CD14-positive monocyte (primary cell): ENCODE data around the gene ADA. TPM values are rescaled to one million over a fixed set of nuclear protein-coding genes. Genes with fewer than 3 reads are reported as not detected.
A peak's percentile ranks its signal among the peaks of the same experiment; 100 is the strongest.

Source experiments
- DNase-seq, 3 donors: peaks; one replicate each; pipeline ENCODE4 v3.0.0-alpha.2; 2011 to 2022
- H2AFZ ChIP-seq: 2 replicates; pipeline ENCODE4 v1.6.0; 2012; ENCODE audit warnings: mild to moderate bottlenecking, low read depth, low read length, inconsistent platforms; ENCODE audit not compliant: insufficient read depth, poor library complexity, severe bottlenecking
- H3K27ac ChIP-seq, 2 donors: 1 replicate in 1 of 2; 2 replicates in 1 of 2; pipeline ENCODE4 v1.5.1; 2012 to 2013; ENCODE audit warnings: low read length in 2 of 2, control low read depth in 1 of 2, inconsistent platforms in 1 of 2, low read depth in 1 of 2, mild to moderate bottlenecking in 1 of 2
- H3K27me3 ChIP-seq, 2 donors: one replicate each; pipeline versions ENCODE4 v1.6.0 to v1.6.1; 2011 to 2013; ENCODE audit warnings: low read length in 2 of 2; ENCODE audit not compliant: control insufficient read depth in 2 of 2, insufficient read depth in 2 of 2
- H3K36me3 ChIP-seq, 2 donors: replicated peaks in 1 of 2; 1 replicate in 1 of 2; 2 replicates in 1 of 2; pipeline versions ENCODE4 v1.5.1 to v1.6.1; 2012 to 2013; ENCODE audit warnings: low read length in 2 of 2, control low read depth in 1 of 2, inconsistent platforms in 1 of 2, mild to moderate bottlenecking in 1 of 2; ENCODE audit not compliant: insufficient read depth in 2 of 2, control insufficient read depth in 1 of 2
- H3K4me1 ChIP-seq, 2 donors: 1 replicate in 1 of 2; 2 replicates in 1 of 2; pipeline versions ENCODE4 v1.5.1 to v1.6.1; 2012 to 2013; ENCODE audit warnings: low read length in 2 of 2, control low read depth in 1 of 2, inconsistent platforms in 1 of 2, mild to moderate bottlenecking in 1 of 2, moderate library complexity in 1 of 2; ENCODE audit not compliant: insufficient read depth in 2 of 2, control insufficient read depth in 1 of 2
- H3K4me2 ChIP-seq: replicated peaks from 2 replicates; pipeline ENCODE3; 2012; ENCODE audit warnings: low read length, moderate library complexity, mild to moderate bottlenecking; ENCODE audit not compliant: poor library complexity, severe bottlenecking; ENCODE audit errors: extremely low read depth
- H3K4me3 ChIP-seq, 3 experiments: fragments of 200-600 bp in 1 of 3; sonication (generic) in 1 of 3; replicated peaks in 1 of 3; 1 replicate in 2 of 3; 2 replicates in 1 of 3; pipeline ENCODE4 v1.5.1; 2011 to 2013; ENCODE audit warnings: low read length in 3 of 3, mild to moderate bottlenecking in 3 of 3, control low read depth in 2 of 3, low read depth in 2 of 3, inconsistent platforms in 1 of 3, moderate library complexity in 1 of 3
- H3K79me2 ChIP-seq: 2 replicates; pipeline ENCODE4 v1.6.0; 2012; ENCODE audit warnings: mild to moderate bottlenecking, control low read depth, inconsistent platforms, low read length, moderate library complexity; ENCODE audit not compliant: insufficient read depth
- H3K9ac ChIP-seq: 2 replicates; pipeline ENCODE4 v1.6.0; 2017; ENCODE audit warnings: low read length, mild to moderate bottlenecking; ENCODE audit not compliant: insufficient read depth, poor library complexity, severe bottlenecking
- H3K9me3 ChIP-seq, 2 donors: replicated peaks in 1 of 2; 1 replicate in 1 of 2; 2 replicates in 1 of 2; pipeline versions ENCODE4 v1.5.1 to v1.6.1; 2012 to 2013; ENCODE audit warnings: low read length in 2 of 2, control low read depth in 1 of 2; ENCODE audit not compliant: control insufficient read depth in 1 of 2, insufficient read depth in 1 of 2
- H4K20me1 ChIP-seq: 2 replicates; pipeline ENCODE4 v1.6.0; 2012; ENCODE audit warnings: mild to moderate bottlenecking, low read length, control low read depth, moderate library complexity; ENCODE audit not compliant: insufficient read depth
- H3K27ac Mint-ChIP-seq, 7 donors: one replicate each; pipeline ENCODE4 v1.8.0; 2020; ENCODE audit warnings: mild to moderate bottlenecking in 7 of 7, mixed read lengths in 7 of 7, moderate library complexity in 6 of 7, inconsistent platforms in 2 of 7
- H3K27me3 Mint-ChIP-seq, 3 donors: one replicate each; pipeline ENCODE4 v1.8.0; 2021 to 2022; ENCODE audit warnings: low read depth in 3 of 3, mild to moderate bottlenecking in 3 of 3, mixed read lengths in 3 of 3, moderate library complexity in 3 of 3, inconsistent platforms in 1 of 3
- H3K36me3 Mint-ChIP-seq, 2 donors: one replicate each; pipeline ENCODE4 v1.8.0; 2020; ENCODE audit warnings: mixed read lengths in 2 of 2, inconsistent platforms in 1 of 2, mild to moderate bottlenecking in 1 of 2
- H3K4me1 Mint-ChIP-seq: one replicate; pipeline ENCODE4 v1.8.0; 2020; ENCODE audit warnings: mild to moderate bottlenecking, mixed read lengths
- H3K4me3 Mint-ChIP-seq, 2 donors: one replicate each; pipeline ENCODE4 v1.8.0; 2020; ENCODE audit warnings: mild to moderate bottlenecking in 2 of 2, mixed read lengths in 2 of 2, moderate library complexity in 1 of 2
- H3K9me3 Mint-ChIP-seq, 7 donors: one replicate each; pipeline ENCODE4 v1.8.0; 2020 to 2022; ENCODE audit warnings: mixed read lengths in 7 of 7, mild to moderate bottlenecking in 6 of 7, moderate library complexity in 6 of 7, inconsistent platforms in 2 of 7
- WGBS: methylation state at CpG from one replicate; pipeline ENCODE4 v1.1.5; 2013; ENCODE audit warnings: missing lambda C conversion rate; ENCODE audit not compliant: insufficient coverage; 5-methylcytosine and 5-hydroxymethylcytosine counted together
- intact Hi-C, 2 donors: fragments of 100-400 bp; cut with micrococcal nuclease; formaldehyde crosslinking; loops; one replicate each; pipeline versions ENCODE4 v1.15.0 to v1.15.1; 2023
- polyA plus RNA-seq, 3 donors: library from polyadenylated mRNA; depleted of rRNA in 1 of 3; unstranded in 2 of 3; stranded (reverse) in 1 of 3; fragments of 300-500 nt in 2 of 3; fragments of >200 nt in 1 of 3; fragmentation: Illumina TruSeq in 2 of 3; gene quantifications; 1 replicate in 2 of 3; 2 replicates in 1 of 3; pipeline ENCODE4 v1.2.3, GENCODE V29; 2012 to 2021
- TF ChIP-seq, protein P1 (sequence below): fragments of 200-600 bp; IDR thresholded peaks from one replicate; pipeline ENCODE4 v1.8.0; 2022; ENCODE audit warnings: antibody characterized with exemption, mild to moderate bottlenecking

ADA gene
- polyA plus RNA-seq, 3 donors = 11.1 to 17.2 (median 15.6) TPM

DNA sequence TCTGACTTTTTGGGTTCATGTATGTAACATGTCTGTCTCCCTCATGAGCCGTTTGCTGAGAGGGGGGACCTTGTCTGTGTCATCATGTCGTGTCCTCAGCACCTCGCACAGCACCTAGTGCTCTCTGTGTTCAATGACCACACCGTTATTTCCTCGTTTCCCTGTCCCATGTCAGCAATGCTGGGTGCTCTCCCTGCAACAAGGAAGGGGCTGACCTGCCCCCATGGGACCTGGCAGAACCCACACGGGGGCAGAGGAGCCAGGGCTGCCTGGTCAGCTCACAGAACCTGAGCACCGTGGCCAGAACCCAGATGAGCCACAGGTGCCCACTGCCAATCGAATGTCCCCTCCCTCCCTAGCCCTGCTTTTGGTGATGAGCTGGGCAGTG, 7.3 kb downstream of the ADA start:
- peaks cover 0 to 5% of the 10 kb centered on the region in 2 donors for H3K9me3 ChIP-seq
- peak overlapping the region; percentile 53 for H2AFZ ChIP-seq
- no peak overlapping the region for H3K4me3 Mint-ChIP-seq
- no peaks in the 10 kb centered on the region for H3K36me3 ChIP-seq
- peaks cover 0 to 8% (median 5%) of the 10 kb centered on the region in 7 donors for H3K9me3 Mint-ChIP-seq
- peak in 2 of 3 donors; percentile 43 to 52 for DNase-seq
- H3K4me1 ChIP-seq = peaks cover 71 to 80% of the 10 kb centered on the region in 2 donors
- H4K20me1 ChIP-seq = no peaks in the 10 kb centered on the region
- H3K36me3 Mint-ChIP-seq = peaks cover 0 to 2% of the 10 kb centered on the region in 2 donors
- peaks cover 4% of the 10 kb centered on the region for H3K79me2 ChIP-seq
- intact Hi-C loops = loop anchor here in 1 of 2 donors (10.0 kb wide), 1 partner anchor 321 kb away; the partner anchor contains the start of genes STK4 and TOMM34
- peak overlapping the region; percentile 30 to 71 for H3K27ac ChIP-seq
- H3K27me3 Mint-ChIP-seq = peaks cover 1 to 5% (median 4%) of the 10 kb centered on the region in 3 donors
- WGBS = 66% methylated on average over 8 of the region's 8 CpGs
- TF ChIP-seq, protein P1, sequence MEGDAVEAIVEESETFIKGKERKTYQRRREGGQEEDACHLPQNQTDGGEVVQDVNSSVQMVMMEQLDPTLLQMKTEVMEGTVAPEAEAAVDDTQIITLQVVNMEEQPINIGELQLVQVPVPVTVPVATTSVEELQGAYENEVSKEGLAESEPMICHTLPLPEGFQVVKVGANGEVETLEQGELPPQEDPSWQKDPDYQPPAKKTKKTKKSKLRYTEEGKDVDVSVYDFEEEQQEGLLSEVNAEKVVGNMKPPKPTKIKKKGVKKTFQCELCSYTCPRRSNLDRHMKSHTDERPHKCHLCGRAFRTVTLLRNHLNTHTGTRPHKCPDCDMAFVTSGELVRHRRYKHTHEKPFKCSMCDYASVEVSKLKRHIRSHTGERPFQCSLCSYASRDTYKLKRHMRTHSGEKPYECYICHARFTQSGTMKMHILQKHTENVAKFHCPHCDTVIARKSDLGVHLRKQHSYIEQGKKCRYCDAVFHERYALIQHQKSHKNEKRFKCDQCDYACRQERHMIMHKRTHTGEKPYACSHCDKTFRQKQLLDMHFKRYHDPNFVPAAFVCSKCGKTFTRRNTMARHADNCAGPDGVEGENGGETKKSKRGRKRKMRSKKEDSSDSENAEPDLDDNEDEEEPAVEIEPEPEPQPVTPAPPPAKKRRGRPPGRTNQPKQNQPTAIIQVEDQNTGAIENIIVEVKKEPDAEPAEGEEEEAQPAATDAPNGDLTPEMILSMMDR = no peak
- peak overlapping the region in 6 of 7 donors; percentile 80 to 94 (median 90) for H3K27ac Mint-ChIP-seq
- H3K4me3 ChIP-seq = no peak overlapping the region
- peaks cover 73% of the 10 kb centered on the region for H3K4me1 Mint-ChIP-seq
- H3K9ac ChIP-seq = peak overlapping the region; percentile 15
- H3K27me3 ChIP-seq = no peaks in the 10 kb centered on the region
- H3K4me2 ChIP-seq = no peak overlapping the region

DNA sequence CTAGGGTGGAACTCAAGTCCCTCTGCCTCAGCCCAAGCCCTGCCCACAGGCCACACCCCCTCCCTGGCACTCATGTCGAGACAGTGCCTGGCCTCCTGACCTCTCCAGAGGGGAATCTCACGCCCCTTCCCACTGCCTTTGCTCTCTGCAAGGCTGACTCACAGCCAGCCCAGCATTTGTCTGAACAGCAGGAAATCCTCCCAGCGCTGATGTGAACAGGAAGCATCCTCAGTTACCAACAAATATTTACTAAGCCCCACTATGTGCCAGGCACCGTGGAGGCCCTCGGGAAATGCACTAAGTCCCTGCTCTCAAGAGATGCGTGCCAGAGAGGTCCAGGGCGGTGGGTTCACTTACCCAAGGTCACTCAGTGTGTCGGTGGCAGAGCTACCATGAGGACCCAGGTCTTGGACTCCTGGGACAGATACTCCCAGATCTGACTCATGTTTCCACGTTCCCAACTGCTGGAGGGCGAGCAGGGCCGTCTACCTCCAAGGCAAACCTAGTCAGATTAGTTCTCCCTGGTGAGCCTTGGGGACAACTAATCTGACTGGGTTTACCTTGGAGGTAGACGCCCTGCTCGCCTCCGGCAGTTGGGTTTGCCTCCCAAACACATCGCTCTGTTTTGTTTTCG, 7.8 kb downstream of the ADA start:
- Histone ChIP-seq H3K9ac (no peak overlapping the region), H3K4me1 (peaks cover 66 to 75% of the 10 kb centered on the region in 2 donors), H2AFZ (no peak overlapping the region), H3K9me3 (peaks cover 0 to 5% of the 10 kb centered on the region in 2 donors), H3K36me3 (no peaks in the 10 kb centered on the region), H3K27me3 (no peaks in the 10 kb centered on the region), H3K27ac (peak overlapping the region; percentile 30 to 71), H3K4me2 (peak overlapping the region; percentile 56), H4K20me1 (no peaks in the 10 kb centered on the region), H3K4me3 (no peak overlapping the region), H3K79me2 (peaks cover 4% of the 10 kb centered on the region)
- peaks cover 0 to 8% (median 5%) of the 10 kb centered on the region in 7 donors for H3K9me3 Mint-ChIP-seq
- peaks cover 0 to 2% of the 10 kb centered on the region in 2 donors for H3K36me3 Mint-ChIP-seq
- H3K4me1 Mint-ChIP-seq = peaks cover 68% of the 10 kb centered on the region
- 54% methylated on average over 15 of the region's 16 CpGs for WGBS
- H3K4me3 Mint-ChIP-seq = peak overlapping the region in 1 of 2 donors; percentile 19
- H3K27ac Mint-ChIP-seq = peak overlapping the region; percentile 64 to 94 (median 91)
- intact Hi-C loops = loop anchor here in 1 of 2 donors (10.0 kb wide), 1 partner anchor 321 kb away; the partner anchor contains the start of genes STK4 and TOMM34
- peak; percentile 90 to 96 (median 96) for DNase-seq
- TF ChIP-seq, protein P1 = no peak
- peaks cover 1 to 5% (median 4%) of the 10 kb centered on the region in 3 donors for H3K27me3 Mint-ChIP-seq
